ENCODE measurements around the gene GSE1. TPM values are rescaled to one million over a fixed set of nuclear protein-coding genes. Genes with fewer than 3 reads are reported as not detected.

The GSE1 gene
- total and polyA plus RNA-seq, 8 donors = 84.8 to 148 (median 112) TPM

GRCh38 chr16:85724936-85725335, 111.8 kb downstream of the GSE1 start:
- DNase-seq = no peak
- TF ChIP-seq CTCF (IDR thresholded peaks at IDR 0.05) = no peak
- ATAC-seq = no peak
- Histone ChIP-seq H3K9me3 (no peaks in the 10 kb centered on the region), H3K4me1 (no peaks in the 10 kb centered on the region), H3K36me3 (no peaks in the 10 kb centered on the region), H3K27ac (no peak overlapping the region), H3K27me3 (no peaks in the 10 kb centered on the region), H3K4me3 (no peak overlapping the region)
- intact Hi-C loops (cut with DNase I) = no loop called here

Other genes with a start within 250 kb of the GSE1 start
- 1 to 10 TPM; 4.2 to 8.5 TPM for gene GINS2, start 75.6 kb downstream of the GSE1 start, total RNA-seq
- gene GINS2, start 75.6 kb downstream of the GSE1 start, polyA plus RNA-seq (ENCODE audit: insufficient read length in 6 of 6) = 10 to 100 TPM; 12.9 to 17.4 (median 14.8) TPM
- gene C16orf74, start 137.8 kb downstream of the GSE1 start, total RNA-seq = 1 to 10 TPM; 1.3 to 1.9 TPM
- 10 to 100 TPM in 5 of 6 donors, 1 to 10 TPM in 1; 9.4 to 17.5 (median 13.3) TPM for gene C16orf74, start 137.8 kb downstream of the GSE1 start, polyA plus RNA-seq (ENCODE audit: insufficient read length in 6 of 6)
- gene EMC8, start 186.2 kb downstream of the GSE1 start, total RNA-seq = 10 to 100 TPM; 19.4 to 29.1 TPM
- 10 to 100 TPM; 20.9 to 29.1 (median 25.3) TPM for gene EMC8, start 186.2 kb downstream of the GSE1 start, polyA plus RNA-seq (ENCODE audit: insufficient read length in 6 of 6)
- gene COX4I1, start 186.4 kb downstream of the GSE1 start, total RNA-seq = 100 to 1,000 TPM; 368 to 418 TPM
- gene COX4I1, start 186.4 kb downstream of the GSE1 start, polyA plus RNA-seq (ENCODE audit: insufficient read length in 6 of 6) = 100 to 1,000 TPM; 272 to 349 (median 295) TPM

All from left lung (tissue), 10 donors.